K562 (cell line): ENCODE data around the gene SOAT2.

Experiments used
- ASH1L ChIP-seq: fragments of 450-650 bp; IDR thresholded peaks from 2 replicates; pipeline ENCODE4 v1.6.1; 2018; ENCODE audit warnings: borderline replicate concordance, mild to moderate bottlenecking, low read depth; ENCODE audit not compliant: partially characterized antibody
- ERF ChIP-seq: fragments of 450-650 bp; formaldehyde crosslinking; IDR thresholded peaks from 2 replicates; pipeline ENCODE4 v1.4.0; 2020; ENCODE audit warnings: mild to moderate bottlenecking, mixed read lengths
- FOS ChIP-seq: IDR thresholded peaks from 3 replicates; pipeline ENCODE4 v1.6.1; 2011; ENCODE audit not compliant: insufficient read length; ENCODE audit errors: extremely low read depth
- FOXA1 ChIP-seq: fragments of 450-650 bp; IDR thresholded peaks from 2 replicates; pipeline ENCODE4 v1.6.1; 2016; ENCODE audit warnings: mild to moderate bottlenecking, borderline replicate concordance
- FOXP4 ChIP-seq: sonication (generic); formaldehyde crosslinking; IDR thresholded peaks from 2 replicates; pipeline ENCODE4 v1.8.0; 2022; ENCODE audit warnings: mild to moderate bottlenecking, missing genetic modification reagents, borderline replicate concordance
- RBM22 ChIP-seq: fragments of 200-400 bp; formaldehyde crosslinking; IDR thresholded peaks from 2 replicates; pipeline ENCODE4 v1.6.1; 2018; ENCODE audit warnings: low read length, low read depth; ENCODE audit not compliant: poor library complexity, severe bottlenecking
- YY1 ChIP-seq, 3 experiments: IDR thresholded peaks; 2 replicates each; pipeline ENCODE4 v1.6.1; 2011; ENCODE audit warnings: low read length in 2 of 3, mild to moderate bottlenecking in 2 of 3, moderate library complexity in 2 of 3, borderline replicate concordance in 1 of 3, control low read depth in 1 of 3, low read depth in 1 of 3; ENCODE audit not compliant: insufficient read depth in 3 of 3, insufficient replicate concordance in 2 of 3, control insufficient read depth in 1 of 3, insufficient read length in 1 of 3; ENCODE audit errors: extremely low read depth in 1 of 3

- TF ChIP-seq FOXA1 (no peak), RBM22 (no peak), FOXP4 (CRISPR knock-in tag) (no peak), ASH1L (no peak), ERF (CRISPR knock-in tag) (no peak), YY1 (IDR thresholded peaks at IDR 0.05; ENCODE audit: borderline replicate concordance in 1 of 3, control insufficient read depth in 1 of 3, extremely low read depth in 1 of 3, insufficient read depth in 3 of 3, insufficient read length in 1 of 3, insufficient replicate concordance in 2 of 3, low read depth in 1 of 3, low read length in 2 of 3) (no peak), FOS (no peak)
These were observed 37.0 kb upstream of the SOAT2 start for GRCh38 chr12:53065975-53066931.
